Measurements from ENCODE around the gene HLA-DPA1.
A peak's percentile ranks its signal among the peaks of the same experiment; 100 is the strongest.

The HLA-DPA1 gene

GRCh38 chr6:33105916-33106871, 32.7 kb upstream of the HLA-DPA1 start:
- Histone ChIP-seq H2BK15ac (ENCODE audit: low read length) (no peak overlapping the region), H3K27ac (replicated peaks; ENCODE audit: low read length) (no peak overlapping the region), H3K4me1 (ENCODE audit: control insufficient read depth in 2 of 2, insufficient read depth in 1 of 2, low read depth in 1 of 2, low read length in 2 of 2) (no peaks in the 10 kb centered on the region), H2BK12ac (ENCODE audit: low read length) (no peak overlapping the region), H3K36me3 (replicated peaks in 1 of 2; ENCODE audit: control insufficient read depth in 2 of 2, insufficient read depth in 2 of 2, low read length in 2 of 2) (no peaks in the 10 kb centered on the region), H3K9me3 (replicated peaks in 1 of 2; ENCODE audit: control insufficient read depth in 2 of 2, insufficient read depth in 1 of 2, low read depth in 1 of 2, low read length in 2 of 2) (no peaks in the 10 kb centered on the region), H3K79me1 (ENCODE audit: low read depth, low read length) (no peaks in the 10 kb centered on the region), H2AFZ (ENCODE audit: low read length) (no peak overlapping the region), H3K4me3 (ENCODE audit: low read length in 2 of 2) (no peak overlapping the region), H3K9ac (ENCODE audit: low read depth, low read length, poor library complexity) (no peak overlapping the region), H2BK120ac (ENCODE audit: low read depth, low read length) (no peak overlapping the region), H3K4ac (ENCODE audit: low read length) (no peak overlapping the region), H3K18ac (ENCODE audit: low read length) (no peak overlapping the region), H2AK5ac (ENCODE audit: low read depth, low read length) (no peak overlapping the region), H3K27me3 (ENCODE audit: control insufficient read depth in 3 of 3, insufficient read depth in 3 of 3, low read depth in 1 of 3, low read length in 3 of 3) (peaks cover 0 to 32% (median 0%) of the 10 kb centered on the region in 3 experiments), H3K23ac (ENCODE audit: low read depth, low read length, poor library complexity) (no peak overlapping the region), H2BK5ac (ENCODE audit: low read length) (no peak overlapping the region), H3K14ac (ENCODE audit: low read length) (no peak overlapping the region), H4K8ac (ENCODE audit: low read depth, low read length) (no peak overlapping the region), H3K4me2 (ENCODE audit: insufficient read depth, low read length, poor library complexity, severe bottlenecking) (no peak overlapping the region), H4K91ac (ENCODE audit: low read depth, low read length, poor library complexity) (no peak overlapping the region)
- WGBS, 2 donors (ENCODE audit: extremely low coverage in 2 of 2, insufficient read length in 2 of 2, insufficient replicate concordance in 1 of 2): no CpG with 5 or more reads among the region's 9 CpGs
- DNase-seq (ENCODE audit: low spot score): no peak

GRCh38 chr6:33105386-33105785, 31.9 kb upstream of the HLA-DPA1 start:
- no peaks in the 10 kb centered on the region for H3K79me1 ChIP-seq (ENCODE audit: low read depth, low read length)
- 100% methylated on average over 3 of the region's 3 CpGs; no CpG with 5 or more reads in 1 of the 2 donors for WGBS, 2 donors (ENCODE audit: extremely low coverage in 2 of 2, insufficient read length in 2 of 2, insufficient replicate concordance in 1 of 2)
- no peak overlapping the region for H3K4ac ChIP-seq (ENCODE audit: low read length)
- peaks cover 0 to 32% (median 0%) of the 10 kb centered on the region in 3 experiments for H3K27me3 ChIP-seq (ENCODE audit: control insufficient read depth in 3 of 3, insufficient read depth in 3 of 3, low read depth in 1 of 3, low read length in 3 of 3)
- H3K27ac ChIP-seq (replicated peaks; ENCODE audit: low read length): no peak overlapping the region
- no peak overlapping the region for H2AK5ac ChIP-seq (ENCODE audit: low read depth, low read length)
- H2BK12ac ChIP-seq (ENCODE audit: low read length): no peak overlapping the region
- no peak for DNase-seq (ENCODE audit: low spot score)
- no peaks in the 10 kb centered on the region for H3K36me3 ChIP-seq (replicated peaks in 1 of 2; ENCODE audit: control insufficient read depth in 2 of 2, insufficient read depth in 2 of 2, low read length in 2 of 2)
- H3K23ac ChIP-seq (ENCODE audit: low read depth, low read length, poor library complexity): no peak overlapping the region
- no peak overlapping the region for H2BK120ac ChIP-seq (ENCODE audit: low read depth, low read length)
- H3K9ac ChIP-seq (ENCODE audit: low read depth, low read length, poor library complexity): no peak overlapping the region
- H3K4me2 ChIP-seq (ENCODE audit: insufficient read depth, low read length, poor library complexity, severe bottlenecking): no peak overlapping the region
- H3K4me3 ChIP-seq (ENCODE audit: low read length in 2 of 2): no peak overlapping the region
- H4K8ac ChIP-seq (ENCODE audit: low read depth, low read length): no peak overlapping the region
- H2AFZ ChIP-seq (ENCODE audit: low read length): no peak overlapping the region
- H2BK5ac ChIP-seq (ENCODE audit: low read length): no peak overlapping the region
- H3K4me1 ChIP-seq (ENCODE audit: control insufficient read depth in 2 of 2, insufficient read depth in 1 of 2, low read depth in 1 of 2, low read length in 2 of 2): no peaks in the 10 kb centered on the region
- peaks cover 0 to 5% of the 10 kb centered on the region in 2 donors for H3K9me3 ChIP-seq (replicated peaks in 1 of 2; ENCODE audit: control insufficient read depth in 2 of 2, insufficient read depth in 1 of 2, low read depth in 1 of 2, low read length in 2 of 2)
- H2BK15ac ChIP-seq (ENCODE audit: low read length): no peak overlapping the region
- no peak overlapping the region for H3K14ac ChIP-seq (ENCODE audit: low read length)
- no peak overlapping the region for H3K18ac ChIP-seq (ENCODE audit: low read length)
- no peak overlapping the region for H4K91ac ChIP-seq (ENCODE audit: low read depth, low read length, poor library complexity)

GRCh38 chr6:33104887-33105286, 31.4 kb upstream of the HLA-DPA1 start:
- Histone ChIP-seq H2BK5ac (ENCODE audit: low read length) (no peak overlapping the region), H3K4me2 (ENCODE audit: insufficient read depth, low read length, poor library complexity, severe bottlenecking) (no peak overlapping the region), H2BK12ac (ENCODE audit: low read length) (no peak overlapping the region), H3K14ac (ENCODE audit: low read length) (no peak overlapping the region), H2AFZ (ENCODE audit: low read length) (peak overlapping the region; percentile 77), H3K9me3 (replicated peaks in 1 of 2; ENCODE audit: control insufficient read depth in 2 of 2, insufficient read depth in 1 of 2, low read depth in 1 of 2, low read length in 2 of 2) (peaks cover 0 to 5% of the 10 kb centered on the region in 2 donors), H2BK120ac (ENCODE audit: low read depth, low read length) (no peak overlapping the region), H3K36me3 (replicated peaks in 1 of 2; ENCODE audit: control insufficient read depth in 2 of 2, insufficient read depth in 2 of 2, low read length in 2 of 2) (no peaks in the 10 kb centered on the region), H3K4me3 (ENCODE audit: low read length in 2 of 2) (no peak overlapping the region), H3K18ac (ENCODE audit: low read length) (no peak overlapping the region), H3K9ac (ENCODE audit: low read depth, low read length, poor library complexity) (no peak overlapping the region), H3K27ac (replicated peaks; ENCODE audit: low read length) (no peak overlapping the region), H2AK5ac (ENCODE audit: low read depth, low read length) (no peak overlapping the region), H3K79me1 (ENCODE audit: low read depth, low read length) (no peaks in the 10 kb centered on the region), H2BK15ac (ENCODE audit: low read length) (no peak overlapping the region), H4K8ac (ENCODE audit: low read depth, low read length) (no peak overlapping the region), H3K23ac (ENCODE audit: low read depth, low read length, poor library complexity) (no peak overlapping the region), H3K4me1 (ENCODE audit: control insufficient read depth in 2 of 2, insufficient read depth in 1 of 2, low read depth in 1 of 2, low read length in 2 of 2) (no peaks in the 10 kb centered on the region), H3K27me3 (ENCODE audit: control insufficient read depth in 3 of 3, insufficient read depth in 3 of 3, low read depth in 1 of 3, low read length in 3 of 3) (peaks cover 0 to 32% (median 0%) of the 10 kb centered on the region in 3 experiments), H4K91ac (ENCODE audit: low read depth, low read length, poor library complexity) (no peak overlapping the region), H3K4ac (ENCODE audit: low read length) (no peak overlapping the region)
- DNase-seq (ENCODE audit: low spot score): no peak
- WGBS, 2 donors (ENCODE audit: extremely low coverage in 2 of 2, insufficient read length in 2 of 2, insufficient replicate concordance in 1 of 2): no CpG with 5 or more reads among the region's 1 CpG

- H3K4me2 ChIP-seq (ENCODE audit: insufficient read depth, low read length, poor library complexity, severe bottlenecking): no peak overlapping the region
- WGBS, 2 donors (ENCODE audit: extremely low coverage in 2 of 2, insufficient read length in 2 of 2, insufficient replicate concordance in 1 of 2): no CpG with 5 or more reads among the region's 3 CpGs
Measured at GRCh38 chr6:33103776-33104175, 30.3 kb upstream of the HLA-DPA1 start.

More at GRCh38 chr6:33103776-33104175, 30.3 kb upstream of the HLA-DPA1 start:
- no peaks in the 10 kb centered on the region for H3K4me1 ChIP-seq (ENCODE audit: control insufficient read depth in 2 of 2, insufficient read depth in 1 of 2, low read depth in 1 of 2, low read length in 2 of 2)
- H4K91ac ChIP-seq (ENCODE audit: low read depth, low read length, poor library complexity): no peak overlapping the region
- no peak overlapping the region for H2AK5ac ChIP-seq (ENCODE audit: low read depth, low read length)
- H4K8ac ChIP-seq (ENCODE audit: low read depth, low read length): no peak overlapping the region
- no peak overlapping the region for H3K4ac ChIP-seq (ENCODE audit: low read length)
- no peak overlapping the region for H2BK120ac ChIP-seq (ENCODE audit: low read depth, low read length)
- no peak for DNase-seq (ENCODE audit: low spot score)
- no peak overlapping the region for H3K4me3 ChIP-seq (ENCODE audit: low read length in 2 of 2)
- H3K79me1 ChIP-seq (ENCODE audit: low read depth, low read length): no peaks in the 10 kb centered on the region
- H2BK12ac ChIP-seq (ENCODE audit: low read length): no peak overlapping the region
- no peaks in the 10 kb centered on the region for H3K36me3 ChIP-seq (replicated peaks in 1 of 2; ENCODE audit: control insufficient read depth in 2 of 2, insufficient read depth in 2 of 2, low read length in 2 of 2)
- H3K18ac ChIP-seq (ENCODE audit: low read length): no peak overlapping the region
- peaks cover 0 to 24% (median 0%) of the 10 kb centered on the region in 3 experiments for H3K27me3 ChIP-seq (ENCODE audit: control insufficient read depth in 3 of 3, insufficient read depth in 3 of 3, low read depth in 1 of 3, low read length in 3 of 3)
- no peak overlapping the region for H3K14ac ChIP-seq (ENCODE audit: low read length)
- no peak overlapping the region for H2AFZ ChIP-seq (ENCODE audit: low read length)
- no peak overlapping the region for H3K9ac ChIP-seq (ENCODE audit: low read depth, low read length, poor library complexity)
- no peak overlapping the region for H2BK15ac ChIP-seq (ENCODE audit: low read length)
- no peak overlapping the region for H3K27ac ChIP-seq (replicated peaks; ENCODE audit: low read length)
- H2BK5ac ChIP-seq (ENCODE audit: low read length): no peak overlapping the region
- H3K9me3 ChIP-seq (replicated peaks in 1 of 2; ENCODE audit: control insufficient read depth in 2 of 2, insufficient read depth in 1 of 2, low read depth in 1 of 2, low read length in 2 of 2): peaks cover 0 to 5% of the 10 kb centered on the region in 2 donors
- H3K23ac ChIP-seq (ENCODE audit: low read depth, low read length, poor library complexity): no peak overlapping the region
